WTC11 (cell line): ENCODE data around the gene SLAIN1. TPM values are rescaled to one million over a fixed set of nuclear protein-coding genes. Genes with fewer than 3 reads are reported as not detected.
A peak's percentile ranks its signal among the peaks of the same experiment; 100 is the strongest.

Experiments used
- ATAC-seq: fragments of 200-7000 bp; cut with Tn5 transposase; 2 replicates; pipeline ENCODE4 v1.10.0; 2021; ENCODE audit warnings: mild to moderate bottlenecking, moderate library complexity
- CTCF ChIA-PET: fragments of 300-600 bp; sonication (Branson Sonifier 250); formaldehyde crosslinking; loops from one replicate; lab custom pipeline; 2021; ENCODE audit warnings: antibody characterized with exemption; lab: Charles Lee
- POLR2A ChIA-PET: fragments of 350-600 bp; sonication (Branson Sonifier 250); formaldehyde crosslinking; loops from one replicate; lab custom pipeline; 2021; ENCODE audit warnings: antibody characterized with exemption; lab: Charles Lee
- DNase-seq: peaks from one replicate; pipeline ENCODE4 v3.0.0; 2021; ENCODE audit warnings: low spot score
- H3K27ac Mint-ChIP-seq: 2 replicates; pipeline ENCODE4 v1.8.0; 2021; ENCODE audit warnings: mixed read lengths
- H3K27me3 Mint-ChIP-seq: 2 replicates; pipeline ENCODE4 v1.8.0; 2021; ENCODE audit warnings: low read depth, mild to moderate bottlenecking, moderate library complexity, mixed read lengths
- H3K36me3 Mint-ChIP-seq: 2 replicates; pipeline ENCODE4 v1.8.0; 2021; ENCODE audit warnings: mixed read lengths
- H3K4me1 Mint-ChIP-seq: 2 replicates; pipeline ENCODE4 v1.8.0; 2022; ENCODE audit warnings: mixed read lengths
- H3K4me3 Mint-ChIP-seq: 2 replicates; pipeline ENCODE4 v1.8.0; 2021; ENCODE audit warnings: mild to moderate bottlenecking, moderate library complexity, mixed read lengths
- H3K9me3 Mint-ChIP-seq: 2 replicates; pipeline ENCODE4 v1.8.0; 2021; ENCODE audit warnings: mixed read lengths
- AR ChIP-seq: fragments of 250-450 bp; sonication (Bioruptor Pico); IDR thresholded peaks from 2 replicates; pipeline ENCODE4 v1.9.0; 2021; ENCODE audit warnings: mild to moderate bottlenecking
- ARID4B ChIP-seq: sonication (generic); formaldehyde crosslinking; IDR thresholded peaks from 2 replicates; pipeline ENCODE4 v1.8.0; 2023; ENCODE audit warnings: missing genetic modification reagents, mild to moderate bottlenecking, borderline replicate concordance
- ATF6 ChIP-seq: sonication (generic); formaldehyde crosslinking; IDR thresholded peaks from 2 replicates; pipeline ENCODE4 v1.8.1; 2023; ENCODE audit warnings: mild to moderate bottlenecking, missing genetic modification reagents
- CBFB ChIP-seq: sonication (generic); formaldehyde crosslinking; IDR thresholded peaks from 2 replicates; pipeline ENCODE4 v1.8.1; 2022; ENCODE audit warnings: mild to moderate bottlenecking, low read depth, missing genetic modification reagents
- ELF4 ChIP-seq: sonication (generic); formaldehyde crosslinking; IDR thresholded peaks from 2 replicates; pipeline ENCODE4 v1.8.1; 2022; ENCODE audit warnings: low read depth, mild to moderate bottlenecking, moderate library complexity, missing genetic modification reagents
- EMX1 ChIP-seq: fragments of 250-450 bp; sonication (Bioruptor Pico); IDR thresholded peaks from 2 replicates; pipeline ENCODE4 v1.8.0; 2021; ENCODE audit warnings: mild to moderate bottlenecking
- IRF1 ChIP-seq: sonication (generic); formaldehyde crosslinking; IDR thresholded peaks from 2 replicates; pipeline ENCODE4 v1.8.0; 2023; ENCODE audit warnings: missing genetic modification reagents
- IRF2 ChIP-seq: sonication (generic); formaldehyde crosslinking; IDR thresholded peaks from 2 replicates; pipeline ENCODE4 v1.8.0; 2022; ENCODE audit warnings: low read depth, missing genetic modification reagents, borderline replicate concordance
- JAZF1 ChIP-seq: fragments of 250-450 bp; sonication (Bioruptor Pico); IDR thresholded peaks from 2 replicates; pipeline ENCODE4 v1.9.0; 2021; ENCODE audit warnings: moderate library complexity, mild to moderate bottlenecking, inconsistent platforms
- KAT7 ChIP-seq: sonication (generic); formaldehyde crosslinking; IDR thresholded peaks from 2 replicates; pipeline ENCODE4 v1.8.1; 2023; ENCODE audit warnings: missing genetic modification reagents, mild to moderate bottlenecking, borderline replicate concordance
- RELA ChIP-seq: sonication (generic); formaldehyde crosslinking; IDR thresholded peaks from 2 replicates; pipeline ENCODE4 v1.8.1; 2022; ENCODE audit warnings: missing genetic modification reagents, mild to moderate bottlenecking, borderline replicate concordance
- SMAD4 ChIP-seq: sonication (generic); formaldehyde crosslinking; IDR thresholded peaks from 2 replicates; pipeline ENCODE4 v1.8.0; 2022; ENCODE audit warnings: mild to moderate bottlenecking, missing genetic modification reagents
- SP1 ChIP-seq: sonication (generic); formaldehyde crosslinking; conservative IDR thresholded peaks from 2 replicates; pipeline ENCODE4 v1.8.1; 2022; ENCODE audit warnings: missing genetic modification reagents
- USF2 ChIP-seq: sonication (generic); formaldehyde crosslinking; IDR thresholded peaks from 2 replicates; pipeline ENCODE4 v1.8.1; 2023; ENCODE audit warnings: mild to moderate bottlenecking, missing genetic modification reagents, moderate library complexity
- ZMAT4 ChIP-seq: fragments of 250-450 bp; sonication (Bioruptor Pico); IDR thresholded peaks from 2 replicates; pipeline ENCODE4 v1.9.0; 2021; ENCODE audit warnings: mild to moderate bottlenecking
- ZNF219 ChIP-seq: sonication (generic); formaldehyde crosslinking; IDR thresholded peaks from 2 replicates; pipeline ENCODE4 v1.8.0; 2023; ENCODE audit warnings: missing genetic modification reagents, mild to moderate bottlenecking, borderline replicate concordance
- ZNF232 ChIP-seq: sonication (generic); formaldehyde crosslinking; IDR thresholded peaks from 2 replicates; pipeline ENCODE4 v1.8.0; 2022; ENCODE audit warnings: mild to moderate bottlenecking, missing genetic modification reagents
- total RNA-seq: library from RNA; stranded (reverse); gene quantifications from 3 replicates; pipeline ENCODE4 v1.2.3, GENCODE V29; 2021

SLAIN1 gene
- total RNA-seq, 1 experiment from 2014 or later: 29.7 TPM

GRCh38 chr13:77810430-77810829, 112.9 kb downstream of the SLAIN1 start:
- Mint-ChIP-seq H3K9me3 (peaks cover 10% of the 10 kb centered on the region), H3K27me3 (no peaks in the 10 kb centered on the region), H3K27ac (no peak overlapping the region), H3K4me1 (peaks cover 7% of the 10 kb centered on the region), H3K36me3 (no peaks in the 10 kb centered on the region), H3K4me3 (no peak overlapping the region)
- CTCF ChIA-PET: interaction anchor here (0.6 to 1.8 kb wide), 19 partner anchors 8 to 776 kb away, joined by 3 to 28 read pairs (median 3); partner anchors contain the start of gene EDNRB
- ATAC-seq (peak; percentile 91), DNase-seq (no peak)
- POLR2A ChIA-PET: no interaction called here
- TF ChIP-seq SMAD4: no peak
- no peak for TF ChIP-seq RELA (CRISPR knock-in tag)
- TF ChIP-seq ELF4: no peak
- no peak for TF ChIP-seq CBFB (CRISPR knock-in tag)
- TF ChIP-seq JAZF1: no peak

- CTCF ChIA-PET: interaction anchor here (0.5 to 1.8 kb wide), 20 partner anchors 8 to 776 kb away, joined by 3 to 28 read pairs (median 3); partner anchors contain the start of gene EDNRB
- Mint-ChIP-seq H3K27me3 (no peaks in the 10 kb centered on the region; the same call in 1 of the 2 replicates), H3K36me3 (no peaks in the 10 kb centered on the region), H3K27ac (no peak overlapping the region; the same call in 1 of the 2 replicates), H3K4me3 (no peak overlapping the region), H3K9me3 (peaks cover 10% of the 10 kb centered on the region), H3K4me1 (peaks cover 7% of the 10 kb centered on the region)
- DNase-seq (no peak), ATAC-seq (no peak)
- TF ChIP-seq SP1 (no peak), IRF1 (CRISPR knock-in tag) (no peak), AR (no peak), ZNF232 (no peak), ZMAT4 (CRISPR knock-in tag) (no peak), KAT7 (CRISPR knock-in tag) (no peak), ZNF219 (no peak), USF2 (CRISPR knock-in tag) (no peak), IRF2 (no peak), EMX1 (CRISPR knock-in tag) (no peak), JAZF1 (no peak), ATF6 (CRISPR knock-in tag) (no peak), ARID4B (CRISPR knock-in tag) (no peak)
- POLR2A ChIA-PET: interaction anchor here (0.6 kb wide), 1 partner anchor 56 kb away, joined by 3 read pairs; no protein-coding TSS in a partner anchor
Observed at GRCh38 chr13:77810878-77811277, 113.4 kb downstream of the SLAIN1 start.
